Measurements from ENCODE around the gene TBC1D22A. TPM values are rescaled to one million over a fixed set of nuclear protein-coding genes. Genes with fewer than 3 reads are reported as not detected.

Gene TBC1D22A
- total and polyA plus RNA-seq, 2 experiments from 2014 or later: 9.6 to 13.3 TPM

DNA sequence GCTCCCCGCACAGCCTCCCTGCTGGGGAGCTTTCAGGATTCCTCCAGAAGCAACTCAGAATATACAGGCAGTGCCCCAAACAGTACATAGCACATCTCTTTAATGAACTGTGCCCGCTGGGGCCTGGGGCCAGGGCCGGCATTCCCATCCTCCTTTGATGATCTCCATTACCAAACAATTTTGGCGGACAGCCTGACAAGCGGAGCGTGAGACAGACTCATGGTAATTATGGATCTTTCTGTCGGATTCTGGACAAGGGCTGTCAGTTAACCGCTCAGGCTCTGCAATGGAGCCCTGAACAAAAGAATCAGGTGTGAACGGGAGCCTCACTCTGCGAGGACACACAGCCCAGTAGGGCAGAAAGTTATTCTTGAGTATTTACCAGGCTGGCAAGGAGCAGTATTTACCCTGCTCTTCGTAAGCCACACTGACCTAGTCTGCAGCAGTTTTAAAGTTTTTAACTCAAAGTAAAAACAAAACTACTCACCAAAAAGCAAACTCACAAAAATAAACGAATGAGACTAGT lies 174.0 kb downstream of the TBC1D22A start:
- Histone ChIP-seq H3K27me3 (ENCODE audit: insufficient read depth) (no peaks in the 10 kb centered on the region), H3K4me3 (no peak overlapping the region), H3K27ac (ENCODE audit: low read depth) (no peak overlapping the region), H3K36me3 (ENCODE audit: insufficient read depth) (no peaks in the 10 kb centered on the region), H4K20me1 (replicated peaks; ENCODE audit: insufficient read depth) (no peaks in the 10 kb centered on the region; the same call in none of the 2 replicates), H3F3A (replicated peaks; ENCODE audit: low read depth) (no peaks in the 10 kb centered on the region), H3K4me1 (ENCODE audit: insufficient read depth) (no peaks in the 10 kb centered on the region), H2AFZ (no peak overlapping the region), H3K79me2 (replicated peaks; ENCODE audit: insufficient read depth) (no peaks in the 10 kb centered on the region; the same call in 1 of the 2 replicates), H3K9me2 (ENCODE audit: insufficient read depth) (no peaks in the 10 kb centered on the region), H3K4me2 (no peak overlapping the region)
- H3K36me3 Mint-ChIP-seq (ENCODE audit: low read depth): no peaks in the 10 kb centered on the region
- no peaks in the 10 kb centered on the region for H3K9me3 Mint-ChIP-seq
- ATAC-seq (no peak), DNase-seq (ENCODE audit: low spot score) (no peak)
- TF ChIP-seq ZNF114 (CRISPR knock-in tag; IDR thresholded peaks at IDR 0.05) (no peak), EZH2 (IDR thresholded peaks at IDR 0.05; ENCODE audit: low read depth, unreplicated experiment) (no peak), EZH2phosphoT487 (IDR thresholded peaks at IDR 0.05; ENCODE audit: unreplicated experiment) (no peak), NANOG (IDR thresholded peaks at IDR 0.05; ENCODE audit: borderline replicate concordance) (no peak), CREB1 (CRISPR knock-in tag; IDR thresholded peaks at IDR 0.05; ENCODE audit: low read depth) (no peak), ETS1 (IDR thresholded peaks at IDR 0.05) (no peak)
- TF ChIP-seq, protein P1, sequence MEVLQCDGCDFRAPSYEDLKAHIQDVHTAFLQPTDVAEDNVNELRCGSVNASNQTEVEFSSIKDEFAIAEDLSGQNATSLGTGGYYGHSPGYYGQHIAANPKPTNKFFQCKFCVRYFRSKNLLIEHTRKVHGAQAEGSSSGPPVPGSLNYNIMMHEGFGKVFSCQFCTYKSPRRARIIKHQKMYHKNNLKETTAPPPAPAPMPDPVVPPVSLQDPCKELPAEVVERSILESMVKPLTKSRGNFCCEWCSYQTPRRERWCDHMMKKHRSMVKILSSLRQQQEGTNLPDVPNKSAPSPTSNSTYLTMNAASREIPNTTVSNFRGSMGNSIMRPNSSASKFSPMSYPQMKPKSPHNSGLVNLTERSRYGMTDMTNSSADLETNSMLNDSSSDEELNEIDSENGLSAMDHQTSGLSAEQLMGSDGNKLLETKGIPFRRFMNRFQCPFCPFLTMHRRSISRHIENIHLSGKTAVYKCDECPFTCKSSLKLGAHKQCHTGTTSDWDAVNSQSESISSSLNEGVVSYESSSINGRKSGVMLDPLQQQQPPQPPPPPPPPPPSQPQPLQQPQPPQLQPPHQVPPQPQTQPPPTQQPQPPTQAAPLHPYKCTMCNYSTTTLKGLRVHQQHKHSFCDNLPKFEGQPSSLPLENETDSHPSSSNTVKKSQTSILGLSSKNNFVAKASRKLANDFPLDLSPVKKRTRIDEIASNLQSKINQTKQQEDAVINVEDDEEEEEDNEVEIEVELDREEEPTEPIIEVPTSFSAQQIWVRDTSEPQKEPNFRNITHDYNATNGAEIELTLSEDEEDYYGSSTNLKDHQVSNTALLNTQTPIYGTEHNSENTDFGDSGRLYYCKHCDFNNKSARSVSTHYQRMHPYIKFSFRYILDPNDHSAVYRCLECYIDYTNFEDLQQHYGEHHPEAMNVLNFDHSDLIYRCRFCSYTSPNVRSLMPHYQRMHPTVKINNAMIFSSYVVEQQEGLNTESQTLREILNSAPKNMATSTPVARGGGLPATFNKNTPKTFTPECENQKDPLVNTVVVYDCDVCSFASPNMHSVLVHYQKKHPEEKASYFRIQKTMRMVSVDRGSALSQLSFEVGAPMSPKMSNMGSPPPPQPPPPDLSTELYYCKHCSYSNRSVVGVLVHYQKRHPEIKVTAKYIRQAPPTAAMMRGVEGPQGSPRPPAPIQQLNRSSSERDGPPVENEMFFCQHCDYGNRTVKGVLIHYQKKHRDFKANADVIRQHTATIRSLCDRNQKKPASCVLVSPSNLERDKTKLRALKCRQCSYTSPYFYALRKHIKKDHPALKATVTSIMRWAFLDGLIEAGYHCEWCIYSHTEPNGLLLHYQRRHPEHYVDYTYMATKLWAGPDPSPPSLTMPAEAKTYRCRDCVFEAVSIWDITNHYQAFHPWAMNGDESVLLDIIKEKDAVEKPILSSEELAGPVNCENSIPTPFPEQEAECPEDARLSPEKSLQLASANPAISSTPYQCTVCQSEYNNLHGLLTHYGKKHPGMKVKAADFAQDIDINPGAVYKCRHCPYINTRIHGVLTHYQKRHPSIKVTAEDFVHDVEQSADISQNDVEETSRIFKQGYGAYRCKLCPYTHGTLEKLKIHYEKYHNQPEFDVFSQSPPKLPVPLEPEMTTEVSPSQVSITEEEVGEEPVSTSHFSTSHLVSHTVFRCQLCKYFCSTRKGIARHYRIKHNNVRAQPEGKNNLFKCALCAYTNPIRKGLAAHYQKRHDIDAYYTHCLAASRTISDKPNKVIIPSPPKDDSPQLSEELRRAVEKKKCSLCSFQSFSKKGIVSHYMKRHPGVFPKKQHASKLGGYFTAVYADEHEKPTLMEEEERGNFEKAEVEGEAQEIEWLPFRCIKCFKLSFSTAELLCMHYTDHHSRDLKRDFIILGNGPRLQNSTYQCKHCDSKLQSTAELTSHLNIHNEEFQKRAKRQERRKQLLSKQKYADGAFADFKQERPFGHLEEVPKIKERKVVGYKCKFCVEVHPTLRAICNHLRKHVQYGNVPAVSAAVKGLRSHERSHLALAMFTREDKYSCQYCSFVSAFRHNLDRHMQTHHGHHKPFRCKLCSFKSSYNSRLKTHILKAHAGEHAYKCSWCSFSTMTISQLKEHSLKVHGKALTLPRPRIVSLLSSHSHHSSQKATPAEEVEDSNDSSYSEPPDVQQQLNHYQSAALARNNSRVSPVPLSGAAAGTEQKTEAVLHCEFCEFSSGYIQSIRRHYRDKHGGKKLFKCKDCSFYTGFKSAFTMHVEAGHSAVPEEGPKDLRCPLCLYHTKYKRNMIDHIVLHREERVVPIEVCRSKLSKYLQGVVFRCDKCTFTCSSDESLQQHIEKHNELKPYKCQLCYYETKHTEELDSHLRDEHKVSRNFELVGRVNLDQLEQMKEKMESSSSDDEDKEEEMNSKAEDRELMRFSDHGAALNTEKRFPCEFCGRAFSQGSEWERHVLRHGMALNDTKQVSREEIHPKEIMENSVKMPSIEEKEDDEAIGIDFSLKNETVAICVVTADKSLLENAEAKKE (CRISPR knock-in tag; IDR thresholded peaks at IDR 0.05): no peak
- H3K27me3 Mint-ChIP-seq (ENCODE audit: insufficient read depth, low read depth, poor library complexity): peaks cover 7% of the 10 kb centered on the region
- H3K27ac Mint-ChIP-seq: no peak overlapping the region
- H3K4me1 Mint-ChIP-seq: peaks cover 23% of the 10 kb centered on the region
- no peak overlapping the region for H3K4me3 Mint-ChIP-seq
